Esophagus muscularis mucosa (tissue), 4 donors: ENCODE results near the gene CD37.

Experiments
- EP300 ChIP-seq: sonication (generic); formaldehyde crosslinking; IDR thresholded peaks from one replicate; pipeline ENCODE4 v1.6.1; 2017; ENCODE audit warnings: antibody characterized with exemption
- POLR2A ChIP-seq: fragments of 450-650 bp; IDR thresholded peaks from one replicate; pipeline ENCODE4 v1.6.1; 2017; ENCODE audit warnings: antibody characterized with exemption, moderate library complexity, mild to moderate bottlenecking, low read depth
- POLR2AphosphoS5 ChIP-seq, 2 donors: sonication (generic); formaldehyde crosslinking; IDR thresholded peaks; one replicate each; pipeline ENCODE4 v1.6.1; 2017; ENCODE audit warnings: antibody characterized with exemption in 2 of 2
- TF ChIP-seq, protein P1 (sequence below), 3 experiments: fragments of 200-600 bp in 2 of 3; fragments of 450-650 bp in 1 of 3; sonication (generic) in 2 of 3; IDR thresholded peaks; one replicate each; pipeline ENCODE4 v1.5.1; 2017 to 2019; ENCODE audit warnings: antibody characterized with exemption in 3 of 3, mild to moderate bottlenecking in 2 of 3, moderate library complexity in 1 of 3

DNA sequence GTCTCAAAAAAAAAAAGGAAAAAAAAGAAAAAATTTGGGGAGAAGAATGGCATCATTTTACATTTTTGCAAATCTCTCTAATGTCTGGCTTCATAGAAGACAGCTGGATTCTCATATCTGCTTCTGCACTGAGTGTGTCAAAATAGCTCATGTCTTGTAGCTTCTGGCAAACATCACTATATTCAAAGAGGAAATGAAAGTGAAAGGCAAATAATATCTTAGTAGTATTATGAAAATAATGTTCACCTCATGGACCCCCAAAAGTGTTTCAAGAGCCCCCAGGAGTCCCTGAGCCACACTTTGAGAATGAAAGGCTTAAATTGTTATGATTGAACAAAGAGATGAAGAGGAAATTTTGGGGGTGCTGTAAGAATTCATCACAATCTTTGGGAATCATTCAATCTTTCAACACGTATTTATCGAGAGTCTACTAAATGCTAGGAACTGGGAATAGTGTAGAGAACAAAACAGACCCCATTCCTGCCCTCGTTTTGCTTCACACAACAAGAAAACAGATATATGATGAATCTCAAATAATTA lies 9.0 kb upstream of the CD37 start:
- TF ChIP-seq POLR2AphosphoS5 (IDR thresholded peaks at IDR 0.05) = no peak
- TF ChIP-seq, protein P1, sequence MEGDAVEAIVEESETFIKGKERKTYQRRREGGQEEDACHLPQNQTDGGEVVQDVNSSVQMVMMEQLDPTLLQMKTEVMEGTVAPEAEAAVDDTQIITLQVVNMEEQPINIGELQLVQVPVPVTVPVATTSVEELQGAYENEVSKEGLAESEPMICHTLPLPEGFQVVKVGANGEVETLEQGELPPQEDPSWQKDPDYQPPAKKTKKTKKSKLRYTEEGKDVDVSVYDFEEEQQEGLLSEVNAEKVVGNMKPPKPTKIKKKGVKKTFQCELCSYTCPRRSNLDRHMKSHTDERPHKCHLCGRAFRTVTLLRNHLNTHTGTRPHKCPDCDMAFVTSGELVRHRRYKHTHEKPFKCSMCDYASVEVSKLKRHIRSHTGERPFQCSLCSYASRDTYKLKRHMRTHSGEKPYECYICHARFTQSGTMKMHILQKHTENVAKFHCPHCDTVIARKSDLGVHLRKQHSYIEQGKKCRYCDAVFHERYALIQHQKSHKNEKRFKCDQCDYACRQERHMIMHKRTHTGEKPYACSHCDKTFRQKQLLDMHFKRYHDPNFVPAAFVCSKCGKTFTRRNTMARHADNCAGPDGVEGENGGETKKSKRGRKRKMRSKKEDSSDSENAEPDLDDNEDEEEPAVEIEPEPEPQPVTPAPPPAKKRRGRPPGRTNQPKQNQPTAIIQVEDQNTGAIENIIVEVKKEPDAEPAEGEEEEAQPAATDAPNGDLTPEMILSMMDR (IDR thresholded peaks at IDR 0.05) = no peak
- no peak for TF ChIP-seq EP300
- TF ChIP-seq POLR2A = no peak
